ENCODE data around the gene GRB2. TPM values are rescaled to one million over a fixed set of nuclear protein-coding genes. Genes with fewer than 3 reads are reported as not detected.

The GRB2 gene
- 77.8 and 79.2 TPM in 2 replicates for total RNA-seq

DNA sequence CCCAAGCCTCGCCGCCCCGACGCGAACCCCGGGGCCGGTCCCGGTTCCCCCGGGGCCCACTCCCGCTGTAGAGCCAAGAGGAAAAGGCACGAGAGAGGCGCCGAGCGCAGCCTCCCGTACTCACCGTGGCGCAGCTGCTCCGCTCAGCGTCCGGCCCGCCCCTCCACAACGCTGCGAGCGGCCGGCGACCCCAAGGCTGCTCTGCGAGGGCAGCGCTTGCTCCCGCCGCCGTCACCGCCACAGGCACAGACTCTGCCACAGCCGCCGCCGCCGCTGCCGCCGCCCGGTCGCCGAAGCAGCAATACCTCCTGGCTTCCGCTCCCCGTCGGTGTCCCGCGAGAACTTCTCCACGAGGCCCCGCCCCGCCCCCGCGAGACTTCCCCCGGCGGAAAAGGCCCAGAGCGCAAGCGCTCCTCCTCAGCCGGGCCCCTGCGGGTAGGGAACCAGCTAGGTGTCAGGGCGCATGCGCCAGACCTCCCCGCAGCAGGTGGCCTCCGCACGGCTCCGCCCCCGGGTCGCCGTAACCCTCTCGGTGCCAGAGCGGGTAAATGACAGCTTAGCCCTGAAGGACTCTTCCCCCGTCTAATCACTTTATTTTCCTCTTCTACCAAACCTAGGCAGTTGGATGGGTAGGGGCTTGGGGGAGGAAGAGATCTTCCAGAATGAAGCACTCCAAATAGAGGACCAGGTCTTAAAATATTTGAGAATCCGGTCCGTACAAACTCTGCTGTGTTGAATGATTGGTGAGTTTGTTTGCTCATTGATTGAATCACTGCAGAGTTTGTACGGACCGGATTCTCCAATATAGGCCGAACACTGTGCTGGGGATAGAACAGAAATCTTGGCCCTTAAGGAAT, at the start of gene GRB2:
Gene GRB2 (minus strand): TSS at position 314 of the 857 bp plus-strand sequence. CDS start 12,050 bp downstream, outside the sequence.

DNA sequence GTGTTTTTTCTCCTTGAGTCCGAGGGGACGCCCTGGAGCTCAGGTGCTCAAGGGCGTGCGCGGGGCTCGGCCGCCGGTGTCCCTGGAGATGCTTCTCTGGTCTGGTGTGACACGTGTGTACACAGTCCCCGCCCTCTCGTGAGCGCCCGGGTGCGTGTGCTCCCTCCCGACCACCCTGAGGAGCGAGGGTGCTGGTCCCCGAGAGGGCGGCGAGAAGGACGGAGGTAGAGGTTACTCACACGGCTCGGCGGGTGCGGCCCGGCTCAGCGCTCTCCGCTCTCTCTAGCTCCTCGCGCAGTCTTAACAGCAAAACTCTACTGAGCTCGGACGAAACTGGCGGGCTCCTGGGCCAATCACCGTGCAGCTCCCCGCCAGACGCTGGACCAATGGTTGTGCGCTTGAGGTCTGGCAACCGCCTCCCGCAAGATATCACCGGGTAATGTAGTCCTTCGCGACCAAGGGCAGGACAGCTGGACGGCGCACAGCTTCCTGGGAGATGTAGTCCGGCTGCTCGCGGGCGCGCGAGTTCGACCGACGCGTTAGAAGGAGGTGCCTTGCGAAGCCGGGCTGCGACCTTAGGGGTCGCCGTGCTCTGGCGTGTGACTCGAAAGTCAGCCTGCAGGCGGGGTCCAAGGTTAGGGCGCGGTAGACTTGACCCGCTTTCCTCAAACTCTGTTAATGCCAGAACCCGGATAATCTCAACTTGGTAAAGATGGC, 116.2 kb downstream of the GRB2 start, which contains the start of gene SLC25A19:
Gene SLC25A19 (minus strand): TSS at position 319 of the 717 bp plus-strand sequence. CDS start 2,669 bp downstream, outside the sequence.

DNA sequence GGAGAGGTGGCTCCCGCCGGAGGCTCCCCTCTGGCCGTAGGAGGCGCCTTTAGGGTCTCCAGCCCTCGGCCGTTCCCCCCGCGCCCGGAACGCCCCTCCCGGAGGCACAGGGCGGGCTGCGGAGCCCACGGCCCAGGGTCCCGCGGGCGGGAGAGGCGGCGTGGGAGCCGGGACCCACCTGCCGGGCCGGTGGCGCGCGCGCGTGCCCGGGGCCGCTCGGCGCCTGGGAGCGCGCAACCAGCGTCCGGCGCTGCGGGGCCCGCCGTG, 134.6 kb downstream of the GRB2 start, which contains the start of gene MIF4GD:
Gene MIF4GD (minus strand): TSS at position 266 of the 267 bp plus-strand sequence. CDS start 1,036 bp downstream, outside the sequence.

Other genes starting within 250 kb of the GRB2 start
- gene SUMO2, start 222.7 kb downstream of the GRB2 start, total RNA-seq: 111 and 152 TPM in 2 replicates
- gene NUP85, start 200.0 kb downstream of the GRB2 start, total RNA-seq: 18.3 and 46.2 TPM in 2 replicates
- 6.8 and 11.5 TPM in 2 replicates for gene GGA3, start 144.1 kb downstream of the GRB2 start, total RNA-seq
- gene MRPS7, start 143.8 kb downstream of the GRB2 start, total RNA-seq: 33.8 and 76.9 TPM in 2 replicates
- 6.9 and 7.3 TPM in 2 replicates for gene MIF4GD, start 134.4 kb downstream of the GRB2 start, total RNA-seq
- 7.6 and 8.8 TPM in 2 replicates for gene SLC25A19, start 116.2 kb downstream of the GRB2 start, total RNA-seq
- gene TMEM94, start 51.0 kb upstream of the GRB2 start, total RNA-seq: 19.6 and 34.4 TPM in 2 replicates
- gene CASKIN2, start 109.9 kb upstream of the GRB2 start, total RNA-seq: 3.5 and 4.5 TPM in 2 replicates
- gene TSEN54, start 110.8 kb upstream of the GRB2 start, total RNA-seq: 8.2 and 12.3 TPM in 2 replicates
- 0.56 and 0.58 TPM in 2 replicates for gene LLGL2, start 120.0 kb upstream of the GRB2 start, total RNA-seq
- 1.2 and 8.2 TPM in 2 replicates for gene MYO15B, start 182.1 kb upstream of the GRB2 start, total RNA-seq
- gene SMIM5, start 227.8 kb upstream of the GRB2 start, total RNA-seq: 0.28 TPM in 1 of 2 replicates, not detected in the other

All from regular cardiac myocyte (primary cell).